Muscle of back (tissue), 11 donors: Measurements from ENCODE around the gene CRTAC1. TPM values are rescaled to one million over a fixed set of nuclear protein-coding genes. Genes with fewer than 3 reads are reported as not detected.

Experiments
- DNase-seq, 3 donors: peaks; one replicate each; pipeline versions ENCODE4 v3.0.0 to v3.0.0-alpha.2; 2013
- polyA plus RNA-seq, 10 donors: library from polyadenylated mRNA; unstranded; fragments of 120-200 nt; gene quantifications; one replicate each; pipeline ENCODE4 v1.2.1, GENCODE V29; 2013; ENCODE audit not compliant: insufficient read length in 10 of 10

Gene CRTAC1
- polyA plus RNA-seq, 10 donors: 0.37 to 1.3 (median 0.80) TPM

GRCh38 chr10:98030991-98031431 is 590 bp upstream of the CRTAC1 start:
- peak in 1 of 3 donors; percentile 9 for DNase-seq

DNA sequence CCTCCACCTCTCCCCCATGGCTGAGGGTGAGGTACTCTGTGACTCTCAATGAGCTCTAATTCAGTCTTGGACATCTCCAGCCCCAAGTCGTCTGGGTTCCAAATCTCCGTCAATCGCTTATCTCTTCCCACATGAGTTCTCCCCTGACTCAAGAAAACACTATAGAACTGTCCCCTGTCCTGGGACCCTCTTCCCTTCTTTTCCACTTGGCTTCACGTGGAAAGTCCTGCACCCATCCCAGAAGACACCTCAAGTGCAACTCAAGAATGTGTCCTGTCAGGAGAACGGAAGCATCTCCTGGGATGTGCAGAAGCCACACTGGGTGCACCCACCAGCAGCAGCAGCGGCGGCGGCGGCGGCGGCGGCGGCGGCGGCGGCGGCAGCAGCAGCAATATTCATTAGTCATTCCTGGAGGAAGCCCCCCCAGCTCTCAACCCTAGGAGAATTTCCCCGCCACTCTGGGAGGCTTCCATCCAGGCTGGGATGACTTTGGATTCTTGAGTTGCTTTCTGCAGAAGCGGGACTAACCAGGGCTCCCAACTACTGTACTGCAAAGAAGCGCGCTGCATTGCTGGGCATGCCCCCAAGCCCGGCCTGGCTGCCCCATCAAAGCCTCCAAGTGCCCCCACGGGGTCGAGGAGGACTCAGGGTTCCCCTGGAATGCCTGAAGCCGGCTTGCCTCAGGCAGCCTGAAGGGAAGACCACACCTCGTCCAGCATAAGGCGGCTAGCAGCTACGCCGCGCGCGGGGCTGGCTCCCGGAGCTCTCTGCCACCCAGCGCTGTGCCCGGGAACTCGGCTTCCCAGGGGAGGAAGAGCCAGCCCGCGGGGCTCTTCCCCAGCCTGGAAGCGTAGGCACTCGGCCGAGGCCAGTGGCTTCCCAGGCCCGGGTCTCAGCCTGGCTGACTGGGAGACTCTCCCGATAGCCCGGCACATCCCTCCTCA is 1.0 kb downstream of the CRTAC1 start:
- DNase-seq: no peak

DNA sequence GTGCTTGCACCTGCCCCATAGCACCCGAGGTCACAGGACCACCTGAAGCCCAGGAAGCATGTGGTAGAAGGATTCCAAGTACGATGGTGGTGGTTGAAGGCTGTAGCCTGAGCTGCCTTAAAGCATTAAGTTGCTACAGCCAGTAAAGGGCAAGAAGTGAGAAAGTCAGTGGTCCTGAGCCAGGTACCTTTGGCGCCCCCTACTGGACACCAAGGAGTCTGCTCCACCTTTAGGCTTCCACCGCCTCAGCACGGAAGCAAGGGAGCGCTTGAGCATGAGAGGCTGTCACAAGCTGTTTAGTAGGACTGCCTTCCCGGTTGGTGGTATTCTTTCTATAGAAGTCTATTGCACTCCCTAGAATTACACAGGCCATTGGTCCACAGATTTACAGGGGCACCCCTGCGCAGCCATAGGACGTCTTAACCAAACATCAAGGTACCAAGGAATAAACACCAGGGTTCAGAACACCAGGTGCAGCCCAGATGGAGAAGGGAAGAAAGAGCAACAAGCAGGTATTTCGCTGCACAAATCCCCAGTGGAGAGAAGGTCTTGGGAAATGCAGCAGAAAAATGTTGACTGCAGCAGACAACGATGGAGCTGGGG is 2.2 kb downstream of the CRTAC1 start:
- peak in 2 of 3 donors; percentile 26 to 33 for DNase-seq

DNA sequence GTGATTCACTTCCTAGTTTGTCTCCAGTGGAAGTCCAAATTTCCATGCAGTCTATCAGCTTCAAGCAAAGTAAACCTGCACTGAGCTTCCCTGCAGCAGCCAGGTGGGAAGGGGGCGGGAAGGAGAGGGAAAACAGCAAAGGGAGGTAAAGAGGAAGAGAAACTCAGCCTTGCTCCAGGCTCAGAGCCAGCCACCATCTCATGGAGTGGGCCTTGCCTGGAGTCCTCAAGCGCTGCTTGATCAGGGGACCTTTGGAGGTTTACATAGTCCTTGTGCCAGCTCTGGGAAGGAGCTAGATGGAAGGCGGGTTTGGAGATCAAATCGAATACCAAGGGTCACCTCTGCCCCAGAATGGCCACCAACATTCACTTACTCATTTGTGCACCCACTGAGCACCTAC is 7.4 kb downstream of the CRTAC1 start:
- DNase-seq: no peak

- DNase-seq: no peak
Observed at GRCh38 chr10:98020784-98021183, 9.6 kb downstream of the CRTAC1 start.

DNA sequence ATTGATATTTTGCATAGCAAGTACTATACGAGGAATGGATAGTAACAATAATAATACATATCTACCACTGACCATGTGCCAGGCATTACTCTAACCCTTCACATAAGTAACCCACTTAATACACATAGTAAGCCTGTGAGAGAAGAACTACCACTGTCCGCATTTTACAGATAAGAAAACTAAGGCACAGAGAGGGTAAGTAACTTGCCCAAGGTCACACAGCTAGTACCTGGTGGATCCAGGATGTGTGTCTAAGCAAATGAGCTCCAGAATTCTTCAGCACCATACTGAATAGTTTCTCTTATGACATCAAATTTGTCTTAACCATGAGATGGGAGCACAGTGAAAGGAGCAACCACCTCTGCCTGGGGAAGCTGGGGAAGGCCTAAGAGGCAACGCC is 10.2 kb downstream of the CRTAC1 start:
- no peak for DNase-seq

DNA sequence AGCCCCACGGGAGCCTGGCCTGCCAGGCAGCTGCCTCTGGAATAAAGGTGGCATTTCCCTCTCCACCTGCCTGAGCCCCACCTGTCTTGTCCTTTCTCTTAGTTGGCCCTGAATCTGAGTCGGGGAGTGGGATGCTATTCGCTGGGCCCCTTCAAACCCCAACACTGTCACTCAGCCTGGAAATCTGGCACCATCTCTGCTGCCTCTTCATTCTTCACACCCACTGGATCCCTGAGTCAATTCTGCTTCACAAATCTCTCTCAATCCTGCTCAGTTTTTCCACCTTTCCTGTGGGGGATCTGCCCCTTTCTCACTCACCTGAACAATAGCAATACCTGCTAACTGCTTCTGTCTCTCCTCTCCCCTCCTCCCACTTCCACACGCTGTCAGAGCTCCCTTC is 10.6 kb downstream of the CRTAC1 start:
- no peak for DNase-seq

- DNase-seq: no peak
Observed at GRCh38 chr10:98016772-98017475, 13.5 kb downstream of the CRTAC1 start.

DNA sequence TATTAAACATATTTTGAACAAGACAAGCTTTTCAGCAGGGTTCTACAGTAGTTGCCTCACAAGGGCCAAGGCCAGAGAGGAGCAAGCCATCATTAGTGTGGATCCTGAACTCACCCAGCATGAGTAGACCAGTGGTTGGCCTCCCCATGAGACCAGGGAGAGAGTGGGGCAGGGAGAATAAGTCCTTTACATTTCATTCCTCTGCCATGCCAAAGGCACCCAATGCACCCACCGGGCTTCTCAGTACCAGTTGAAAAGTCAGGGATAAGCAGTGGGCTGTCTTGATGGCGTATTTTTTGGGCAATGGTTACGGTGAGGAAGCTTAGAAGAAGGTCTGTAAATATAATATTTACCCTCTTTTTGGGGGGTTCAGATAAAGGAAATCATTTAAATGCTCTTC is 16.6 kb downstream of the CRTAC1 start:
- no peak for DNase-seq

- DNase-seq: no peak
Observed at GRCh38 chr10:98013122-98013521, 17.3 kb downstream of the CRTAC1 start.

DNA sequence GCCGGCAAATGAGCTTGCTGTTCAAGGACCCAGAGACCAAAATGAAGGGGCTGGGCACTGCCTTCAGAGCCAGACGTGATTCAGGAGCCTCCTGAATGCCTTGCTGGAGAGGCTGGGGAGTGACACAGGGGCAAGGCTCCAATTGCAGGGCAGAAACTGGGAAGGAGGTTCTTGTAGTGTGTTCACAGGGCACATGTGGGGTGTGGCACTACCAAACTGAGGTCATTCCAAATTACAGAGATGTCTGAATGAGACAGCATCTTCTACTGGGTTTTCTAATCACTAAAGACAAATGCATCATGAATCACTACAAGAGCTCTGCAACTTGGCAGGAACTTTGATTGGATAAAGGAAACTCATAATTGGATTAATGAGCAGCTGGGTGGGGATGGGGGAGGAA is 17.8 kb downstream of the CRTAC1 start:
- DNase-seq: no peak

- no peak for DNase-seq
Observed at GRCh38 chr10:98010939-98011685, 19.3 kb downstream of the CRTAC1 start.

DNA sequence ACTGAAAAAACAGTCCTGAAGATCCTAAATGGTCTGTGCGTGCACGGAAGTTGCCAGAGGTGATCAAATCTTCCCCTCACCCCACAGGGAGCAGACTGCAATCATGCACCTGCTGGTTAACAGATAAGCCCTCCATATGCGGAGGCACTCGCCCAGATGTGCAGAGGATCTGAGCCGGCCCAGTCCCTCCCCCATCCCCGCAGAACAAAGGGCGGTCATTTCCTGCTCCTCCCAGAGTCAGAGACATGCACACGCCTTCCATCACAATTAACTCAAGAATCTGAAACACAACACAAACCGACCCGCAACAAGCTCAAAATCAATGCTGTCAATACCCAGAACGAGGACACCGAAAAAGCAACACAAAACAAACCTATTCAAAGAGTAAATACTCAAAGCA is 24.2 kb downstream of the CRTAC1 start:
- no peak for DNase-seq

- no peak for DNase-seq
Observed at GRCh38 chr10:98001736-98002135, 28.7 kb downstream of the CRTAC1 start.

GRCh38 chr10:98000346-98000745 is 30.1 kb downstream of the CRTAC1 start:
- DNase-seq: no peak

GRCh38 chr10:97999923-98000248 is 30.5 kb downstream of the CRTAC1 start:
- no peak for DNase-seq

DNA sequence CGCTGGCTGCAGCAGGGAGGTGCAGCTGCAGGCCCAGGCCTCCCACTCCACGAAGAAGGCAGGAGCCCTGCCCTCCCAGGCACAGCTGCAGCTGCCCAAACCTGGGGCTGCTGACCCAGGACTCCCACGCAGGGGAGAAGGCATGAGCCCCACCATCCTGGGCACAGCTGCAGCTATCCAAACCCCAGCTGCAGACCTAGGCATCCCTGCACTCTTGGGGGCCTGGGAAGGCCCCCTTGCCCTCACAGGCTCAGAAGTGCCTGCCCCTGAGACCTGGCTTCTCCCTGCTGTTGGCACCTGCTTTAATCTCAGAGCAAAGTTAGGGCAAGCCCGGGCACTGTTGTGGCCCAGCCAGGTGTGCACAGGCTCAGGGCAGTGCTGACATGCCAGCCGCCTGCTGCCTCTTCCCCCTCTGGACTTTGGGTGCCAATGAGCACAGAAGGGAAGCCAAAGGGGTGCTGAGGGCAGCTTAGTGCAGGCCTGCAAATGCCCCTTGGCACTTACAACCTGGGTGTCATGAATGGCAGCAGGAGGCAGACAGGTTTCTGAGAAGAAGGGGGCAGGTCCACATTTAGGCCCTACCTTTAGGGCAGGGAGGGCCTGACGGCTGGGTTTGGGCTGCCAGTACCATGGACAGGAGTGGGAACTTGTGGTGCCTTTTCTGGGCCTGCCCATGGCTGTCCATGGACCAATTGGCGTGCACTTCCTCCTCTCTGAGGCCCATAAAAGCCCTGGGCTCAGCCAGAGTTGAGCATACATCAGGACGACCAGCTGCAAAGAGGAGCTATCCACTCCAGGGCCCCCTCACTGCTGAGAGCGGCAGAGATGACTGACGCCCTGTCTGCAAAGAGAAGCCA is 31.1 kb downstream of the CRTAC1 start:
- DNase-seq: no peak

DNA sequence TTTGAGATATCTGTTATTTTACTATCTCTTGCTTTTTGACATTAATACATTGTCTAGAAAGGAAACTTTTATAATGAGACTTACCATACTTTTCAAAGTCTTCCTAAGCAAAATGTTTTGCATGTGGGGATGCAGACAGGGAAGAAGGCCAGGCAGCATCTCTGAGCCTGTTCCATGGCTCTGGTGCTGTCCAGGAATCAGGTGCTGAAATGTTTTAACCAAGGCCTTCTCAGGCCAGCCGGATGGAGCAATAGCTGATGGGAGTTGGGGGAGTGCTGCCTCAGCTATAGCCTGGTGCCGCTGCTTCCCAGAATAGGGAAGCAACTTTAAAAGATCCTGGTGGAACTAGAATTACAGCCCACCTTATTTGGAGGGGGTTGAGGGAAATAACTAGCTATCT is 38.5 kb downstream of the CRTAC1 start:
- DNase-seq: peak; percentile 9 to 49 (median 19)

DNA sequence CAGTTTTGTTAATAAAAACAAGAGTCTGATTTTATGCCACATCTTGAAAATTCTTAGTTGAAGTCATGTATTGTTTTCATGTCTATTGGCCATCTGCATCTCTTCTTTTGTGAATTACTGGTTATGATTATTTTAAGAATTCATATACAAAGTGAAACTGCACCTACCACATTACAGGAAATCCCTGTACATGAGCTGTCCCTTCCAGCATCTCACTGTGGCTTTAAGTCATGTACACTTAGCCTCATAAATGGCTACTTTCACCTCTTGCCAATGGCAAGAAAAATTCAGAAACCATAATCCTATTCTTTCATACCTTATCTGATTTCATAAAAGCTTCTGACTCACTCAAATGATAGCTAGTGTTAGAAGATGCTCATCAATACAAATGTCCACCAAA is 48.6 kb downstream of the CRTAC1 start:
- no peak for DNase-seq

GRCh38 chr10:97977673-97978072 is 52.7 kb downstream of the CRTAC1 start:
- DNase-seq: no peak

DNA sequence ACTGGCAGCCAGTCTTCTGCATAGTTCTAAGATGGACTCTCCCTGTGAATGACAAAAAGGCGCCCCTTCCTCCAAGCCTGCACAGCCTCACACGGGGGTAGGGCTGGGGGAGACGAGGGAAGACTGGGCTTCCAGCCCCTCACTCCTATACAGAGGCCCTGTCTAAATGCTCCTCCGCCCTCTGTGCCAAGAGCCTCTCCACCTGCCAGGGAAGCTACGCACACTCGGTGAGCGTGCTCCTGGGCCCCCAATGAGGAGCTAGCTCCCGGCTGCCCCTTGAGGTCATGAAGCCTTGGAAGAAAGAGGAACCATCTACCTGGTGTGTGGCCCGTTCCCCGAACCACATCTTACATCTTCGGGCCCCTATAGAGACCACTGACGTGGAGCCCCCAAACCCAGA is 54.8 kb downstream of the CRTAC1 start:
- DNase-seq: no peak
